HCT116 (cell line): ENCODE results near the gene WDFY2. TPM values are rescaled to one million over a fixed set of nuclear protein-coding genes. Genes with fewer than 3 reads are reported as not detected.

Experiments
- ATAC-seq: fragments of 200-7000 bp; cut with Tn5 transposase; 2 replicates; pipeline ENCODE4 v1.9.1; 2020; ENCODE audit warnings: mild to moderate bottlenecking, moderate library complexity
- BruUV-seq: library from RNA; stranded (reverse); fragments of 400-500 nt; replicated peaks from 2 replicates; lab custom pipeline; 2021; lab: Mats Ljungman, UMichigan
- CTCF ChIA-PET: fragments of 300-600 bp; sonication (Branson Sonifier 250); formaldehyde crosslinking; loops from one replicate; lab custom pipeline; 2021; ENCODE audit warnings: antibody characterized with exemption; lab: Charles Lee
- POLR2A ChIA-PET: fragments of 300-600, 350-600 bp; sonication (Branson Sonifier 250); formaldehyde crosslinking; loops from one replicate; lab custom pipeline; 2021; ENCODE audit warnings: antibody characterized with exemption; lab: Charles Lee
- RAD21 ChIA-PET, 2 experiments: fragments of 300-600 bp; sonication (Branson Sonifier 250); formaldehyde crosslinking; loops; one replicate each; lab custom pipeline; 2023; ENCODE audit warnings: low total read pairs in 2 of 2; ENCODE audit not compliant: uncharacterized antibody in 2 of 2, unreplicated experiment in 2 of 2, low non-redundant PET in 1 of 2; lab: Charles Lee
- DNase-seq: peaks from one replicate; pipeline ENCODE4 v3.0.0-alpha.2; 2010; ENCODE audit warnings: low read depth, low spot score
- H2AFZ ChIP-seq: fragments of 200-600 bp; shearing (Covaris generic), sonication (generic); 2 replicates; pipeline ENCODE4 v1.6.1; 2017; ENCODE audit warnings: low read depth, mixed run types, mixed read lengths, antibody characterized with exemption, low read length; ENCODE audit not compliant: poor library complexity, severe bottlenecking
- H3K27ac ChIP-seq: 2 replicates; pipeline ENCODE4 v1.5.1; 2012; ENCODE audit warnings: low read depth, low read length
- H3K27me3 ChIP-seq: fragments of 200-600 bp; sonication (generic); 2 replicates; pipeline ENCODE4 v1.6.1; 2016; ENCODE audit warnings: mixed run types, low read length, mixed read lengths; ENCODE audit not compliant: insufficient read depth
- H3K36me3 ChIP-seq, 2 experiments: fragments of 200-500 bp in 1 of 2; fragments of 200-600 bp in 1 of 2; sonication (Bioruptor generic) in 1 of 2; sonication (generic) in 1 of 2; 2 replicates each; pipeline versions ENCODE4 v1.5.1 to v1.6.1; 2014 to 2016; ENCODE audit warnings: low read length in 2 of 2, inconsistent platforms in 1 of 2, mixed read lengths in 1 of 2, mixed run types in 1 of 2; ENCODE audit not compliant: insufficient read depth in 2 of 2, control insufficient read depth in 1 of 2
- H3K4me1 ChIP-seq, 2 experiments: fragments of 200-600 bp in 1 of 2; sonication (generic) in 1 of 2; 2 replicates each; pipeline versions ENCODE4 v1.5.1 to v1.6.1; 2012 to 2017; ENCODE audit warnings: low read length in 2 of 2, inconsistent platforms in 1 of 2, mild to moderate bottlenecking in 1 of 2, mixed read lengths in 1 of 2, mixed run types in 1 of 2, moderate library complexity in 1 of 2; ENCODE audit not compliant: insufficient read depth in 2 of 2, control insufficient read depth in 1 of 2
- H3K4me2 ChIP-seq: fragments of 200-600 bp; sonication (generic); 2 replicates; pipeline ENCODE4 v1.6.1; 2017; ENCODE audit warnings: mixed run types, low read length, mixed read lengths
- H3K4me3 ChIP-seq, 2 experiments: fragments of 200-600 bp in 1 of 2; sonication (generic) in 1 of 2; replicated peaks in 1 of 2; 2 replicates each; pipeline ENCODE4 v1.5.1; 2011 to 2016; ENCODE audit warnings: low read length in 2 of 2, control low read depth in 1 of 2, low read depth in 1 of 2, mild to moderate bottlenecking in 1 of 2, mixed read lengths in 1 of 2, mixed run types in 1 of 2
- H3K79me2 ChIP-seq: fragments of 200-600 bp; sonication (generic); 2 replicates; pipeline ENCODE4 v1.6.1; 2017; ENCODE audit warnings: mild to moderate bottlenecking, mixed run types, low read length, moderate library complexity, mixed read lengths; ENCODE audit not compliant: insufficient read depth
- H3K9ac ChIP-seq: fragments of 200-600 bp; sonication (generic); 2 replicates; pipeline ENCODE4 v1.6.1; 2016; ENCODE audit warnings: low read length, mixed read lengths
- H3K9me2 ChIP-seq: fragments of 200-600 bp; sonication (generic), shearing (Covaris generic); 2 replicates; pipeline ENCODE4 v1.6.1; 2017; ENCODE audit warnings: mixed run types, mild to moderate bottlenecking, moderate library complexity; ENCODE audit not compliant: insufficient read depth
- H3K9me3 ChIP-seq, 2 experiments: fragments of 200-500 bp in 1 of 2; fragments of 200-600 bp in 1 of 2; sonication (Bioruptor generic) in 1 of 2; sonication (generic) in 1 of 2; 2 replicates each; pipeline ENCODE4 v1.6.1; 2014 to 2017; ENCODE audit warnings: low read length in 2 of 2, mixed read lengths in 2 of 2, inconsistent platforms in 1 of 2, low read depth in 1 of 2, mild to moderate bottlenecking in 1 of 2, mixed run types in 1 of 2, moderate library complexity in 1 of 2; ENCODE audit not compliant: control insufficient read depth in 1 of 2, insufficient read depth in 1 of 2
- H4K20me1 ChIP-seq: fragments of 200-600 bp; sonication (generic), shearing (Covaris generic); 2 replicates; pipeline ENCODE4 v1.6.1; 2017; ENCODE audit warnings: mixed run types, mild to moderate bottlenecking, moderate library complexity; ENCODE audit not compliant: insufficient read depth
- CBX3 ChIP-seq: IDR thresholded peaks from 2 replicates; pipeline ENCODE4 v1.6.1; 2012; ENCODE audit warnings: low read depth
- EGR1 ChIP-seq: IDR thresholded peaks from 2 replicates; pipeline ENCODE4 v1.6.1; 2012; ENCODE audit warnings: low read depth
- ELF1 ChIP-seq: IDR thresholded peaks from 2 replicates; pipeline ENCODE4 v1.6.1; 2012; ENCODE audit warnings: low read depth, borderline replicate concordance
- EZH2 ChIP-seq: fragments of 200-600 bp; sonication (generic); IDR thresholded peaks from 2 replicates; pipeline ENCODE4 v1.6.1; 2017; ENCODE audit warnings: antibody characterized with exemption, mixed run types
- EZH2phosphoT487 ChIP-seq: fragments of 200-600 bp; IDR thresholded peaks from 2 replicates; pipeline ENCODE4 v1.6.1; 2018; ENCODE audit warnings: antibody characterized with exemption, borderline replicate concordance
- FOSL1 ChIP-seq: IDR thresholded peaks from 2 replicates; pipeline ENCODE4 v1.6.1; 2012; ENCODE audit warnings: low read depth
- POLR2A ChIP-seq: IDR thresholded peaks from 2 replicates; pipeline ENCODE4 v1.7.0; 2011; ENCODE audit warnings: borderline replicate concordance; ENCODE audit not compliant: insufficient read depth, insufficient read length; ENCODE audit errors: extremely low read depth
- RAD21 ChIP-seq: IDR thresholded peaks from 2 replicates; pipeline ENCODE4 v1.6.1; 2012; ENCODE audit warnings: low read depth, mild to moderate bottlenecking
- REST ChIP-seq: IDR thresholded peaks from 2 replicates; pipeline ENCODE4 v1.6.1; 2012; ENCODE audit warnings: low read depth
- SIN3A ChIP-seq: IDR thresholded peaks from 2 replicates; pipeline ENCODE4 v1.6.1; 2012; ENCODE audit warnings: low read depth
- SP1 ChIP-seq: IDR thresholded peaks from 2 replicates; pipeline ENCODE4 v1.6.1; 2012; ENCODE audit warnings: low read depth
- SRF ChIP-seq: IDR thresholded peaks from 2 replicates; pipeline ENCODE4 v1.6.1; 2012; ENCODE audit warnings: low read depth
- TCF7L2 ChIP-seq: IDR thresholded peaks from 2 replicates; pipeline ENCODE4 v1.7.0; 2011; ENCODE audit warnings: borderline replicate concordance, inconsistent platforms; ENCODE audit not compliant: insufficient read depth, insufficient read length; ENCODE audit errors: extremely low read depth
- YY1 ChIP-seq: IDR thresholded peaks from 2 replicates; pipeline ENCODE4 v1.6.1; 2011; ENCODE audit warnings: low read length, low read depth, moderate library complexity, mild to moderate bottlenecking; ENCODE audit not compliant: insufficient replicate concordance; ENCODE audit errors: extremely low read depth
- ZFX ChIP-seq: fragments of 450-650 bp; IDR thresholded peaks from 2 replicates; pipeline ENCODE4 v1.6.1; 2017
- ZNF274 ChIP-seq: fragments of 200-500 bp; sonication (Bioruptor generic); IDR thresholded peaks from 2 replicates; pipeline ENCODE4 v1.6.1; 2014; ENCODE audit warnings: mild to moderate bottlenecking, low read depth, low read length, inconsistent platforms
- intact Hi-C: fragments of 100-400 bp; cut with micrococcal nuclease; formaldehyde crosslinking; loops from 2 replicates; pipeline ENCODE4 v1.10.0; 2022
- total RNA-seq: library from RNA; stranded (reverse); gene quantifications from one replicate; pipeline ENCODE4 v1.2.1, GENCODE V29; 2021; ENCODE audit not compliant: unreplicated experiment
- TF ChIP-seq, protein P1 (sequence below): IDR thresholded peaks from 2 replicates; pipeline ENCODE4 v1.6.1; 2012
- TF ChIP-seq, protein P2 (sequence below): IDR thresholded peaks from 2 replicates; pipeline ENCODE4 v1.6.1; 2011; ENCODE audit warnings: mild to moderate bottlenecking, low read length, moderate library complexity; ENCODE audit not compliant: insufficient replicate concordance; ENCODE audit errors: extremely low read depth
- TF ChIP-seq, protein P3 (sequence below), 3 experiments: fragments of 200-600 bp in 1 of 3; sonication (generic) in 1 of 3; IDR thresholded peaks in 2 of 3; conservative IDR thresholded peaks in 1 of 3; 2 replicates each; pipeline ENCODE4 v1.5.1; 2012 to 2017; ENCODE audit warnings: low read depth in 2 of 3, low read length in 2 of 3, antibody characterized with exemption in 1 of 3, borderline replicate concordance in 1 of 3, control low read depth in 1 of 3, mild to moderate bottlenecking in 1 of 3, mixed read lengths in 1 of 3, mixed run types in 1 of 3, moderate library complexity in 1 of 3; ENCODE audit not compliant: insufficient read depth in 1 of 3

Gene WDFY2
- total RNA-seq, 1 experiment from 2014 or later, result 6.1 TPM

GRCh38 chr13:51607165-51607564 lies 22.9 kb downstream of the WDFY2 start:
- CTCF ChIA-PET, result no interaction called here
- POLR2A ChIA-PET, result no interaction called here
- intact Hi-C loops, result no loop called here

More at GRCh38 chr13:51607165-51607564, 22.9 kb downstream of the WDFY2 start:
- RAD21 ChIA-PET, result no interaction called here
- no peak for ATAC-seq
- Histone ChIP-seq H3K79me2 (no peaks in the 10 kb centered on the region), H3K9me3 (0 out of 4 replicates have a peak, but pooled peaks cover 0 to 3% of the 10 kb centered on the region in 2 experiments), H3K36me3 (no peaks in the 10 kb centered on the region), H3K27me3 (no peaks in the 10 kb centered on the region), H3K4me1 (peaks cover 0 to 5% of the 10 kb centered on the region in 2 experiments; a peak in 1 of 4 replicates), H3K27ac (no peak overlapping the region), H3K9me2 (0 out of 2 replicates have a peak, but pooled peaks cover 3% of the 10 kb centered on the region), H2AFZ (no peak overlapping the region), H4K20me1 (no peaks in the 10 kb centered on the region), H3K9ac (no peak overlapping the region), H3K4me3 (no peak overlapping the region), H3K4me2 (no peak overlapping the region)
- DNase-seq, result no peak
- TF ChIP-seq, protein P1, sequence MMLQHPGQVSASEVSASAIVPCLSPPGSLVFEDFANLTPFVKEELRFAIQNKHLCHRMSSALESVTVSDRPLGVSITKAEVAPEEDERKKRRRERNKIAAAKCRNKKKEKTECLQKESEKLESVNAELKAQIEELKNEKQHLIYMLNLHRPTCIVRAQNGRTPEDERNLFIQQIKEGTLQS, result no peak
- TF ChIP-seq CBX3 (no peak), ZNF274 (no peak), EGR1 (no peak), ELF1 (no peak), SRF (no peak), FOSL1 (no peak), ZFX (no peak), SP1 (no peak), EZH2 (no peak), YY1 (no peak), SIN3A (no peak), TCF7L2 (no peak), EZH2phosphoT487 (no peak), REST (no peak), RAD21 (no peak), POLR2A (no peak)
- TF ChIP-seq, protein P2, sequence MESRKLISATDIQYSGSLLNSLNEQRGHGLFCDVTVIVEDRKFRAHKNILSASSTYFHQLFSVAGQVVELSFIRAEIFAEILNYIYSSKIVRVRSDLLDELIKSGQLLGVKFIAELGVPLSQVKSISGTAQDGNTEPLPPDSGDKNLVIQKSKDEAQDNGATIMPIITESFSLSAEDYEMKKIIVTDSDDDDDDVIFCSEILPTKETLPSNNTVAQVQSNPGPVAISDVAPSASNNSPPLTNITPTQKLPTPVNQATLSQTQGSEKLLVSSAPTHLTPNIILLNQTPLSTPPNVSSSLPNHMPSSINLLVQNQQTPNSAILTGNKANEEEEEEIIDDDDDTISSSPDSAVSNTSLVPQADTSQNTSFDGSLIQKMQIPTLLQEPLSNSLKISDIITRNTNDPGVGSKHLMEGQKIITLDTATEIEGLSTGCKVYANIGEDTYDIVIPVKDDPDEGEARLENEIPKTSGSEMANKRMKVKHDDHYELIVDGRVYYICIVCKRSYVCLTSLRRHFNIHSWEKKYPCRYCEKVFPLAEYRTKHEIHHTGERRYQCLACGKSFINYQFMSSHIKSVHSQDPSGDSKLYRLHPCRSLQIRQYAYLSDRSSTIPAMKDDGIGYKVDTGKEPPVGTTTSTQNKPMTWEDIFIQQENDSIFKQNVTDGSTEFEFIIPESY, result no peak
- TF ChIP-seq, protein P3, sequence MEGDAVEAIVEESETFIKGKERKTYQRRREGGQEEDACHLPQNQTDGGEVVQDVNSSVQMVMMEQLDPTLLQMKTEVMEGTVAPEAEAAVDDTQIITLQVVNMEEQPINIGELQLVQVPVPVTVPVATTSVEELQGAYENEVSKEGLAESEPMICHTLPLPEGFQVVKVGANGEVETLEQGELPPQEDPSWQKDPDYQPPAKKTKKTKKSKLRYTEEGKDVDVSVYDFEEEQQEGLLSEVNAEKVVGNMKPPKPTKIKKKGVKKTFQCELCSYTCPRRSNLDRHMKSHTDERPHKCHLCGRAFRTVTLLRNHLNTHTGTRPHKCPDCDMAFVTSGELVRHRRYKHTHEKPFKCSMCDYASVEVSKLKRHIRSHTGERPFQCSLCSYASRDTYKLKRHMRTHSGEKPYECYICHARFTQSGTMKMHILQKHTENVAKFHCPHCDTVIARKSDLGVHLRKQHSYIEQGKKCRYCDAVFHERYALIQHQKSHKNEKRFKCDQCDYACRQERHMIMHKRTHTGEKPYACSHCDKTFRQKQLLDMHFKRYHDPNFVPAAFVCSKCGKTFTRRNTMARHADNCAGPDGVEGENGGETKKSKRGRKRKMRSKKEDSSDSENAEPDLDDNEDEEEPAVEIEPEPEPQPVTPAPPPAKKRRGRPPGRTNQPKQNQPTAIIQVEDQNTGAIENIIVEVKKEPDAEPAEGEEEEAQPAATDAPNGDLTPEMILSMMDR (IDR thresholded peaks at IDR 0.05 in 2 of 3, conservative IDR thresholded peaks at IDR 0.05 in 1 of 3; ENCODE audit: borderline replicate concordance in 1 of 3, insufficient read depth in 1 of 3, low read depth in 2 of 3, low read length in 2 of 3), result no peak
- BruUV-seq, result no TSS peak
